A673 (cell line): Measurements from ENCODE around the gene EHD1.

ENCODE experiments used
- CTCF ChIP-seq: fragments of 300-800, 200-600 bp; sonication (generic); conservative IDR thresholded peaks from 2 replicates; pipeline ENCODE4 v1.5.1; 2017; ENCODE audit warnings: low read depth, mild to moderate bottlenecking, antibody characterized with exemption, low read length, moderate library complexity, mixed read lengths
- EZH2 ChIP-seq: fragments of 200-600 bp; sonication (generic); IDR thresholded peaks from 2 replicates; pipeline ENCODE4 v1.6.1; 2017; ENCODE audit warnings: borderline replicate concordance, low read depth, mild to moderate bottlenecking, mixed read lengths, antibody characterized with exemption, low read length; ENCODE audit not compliant: poor library complexity, severe bottlenecking

DNA sequence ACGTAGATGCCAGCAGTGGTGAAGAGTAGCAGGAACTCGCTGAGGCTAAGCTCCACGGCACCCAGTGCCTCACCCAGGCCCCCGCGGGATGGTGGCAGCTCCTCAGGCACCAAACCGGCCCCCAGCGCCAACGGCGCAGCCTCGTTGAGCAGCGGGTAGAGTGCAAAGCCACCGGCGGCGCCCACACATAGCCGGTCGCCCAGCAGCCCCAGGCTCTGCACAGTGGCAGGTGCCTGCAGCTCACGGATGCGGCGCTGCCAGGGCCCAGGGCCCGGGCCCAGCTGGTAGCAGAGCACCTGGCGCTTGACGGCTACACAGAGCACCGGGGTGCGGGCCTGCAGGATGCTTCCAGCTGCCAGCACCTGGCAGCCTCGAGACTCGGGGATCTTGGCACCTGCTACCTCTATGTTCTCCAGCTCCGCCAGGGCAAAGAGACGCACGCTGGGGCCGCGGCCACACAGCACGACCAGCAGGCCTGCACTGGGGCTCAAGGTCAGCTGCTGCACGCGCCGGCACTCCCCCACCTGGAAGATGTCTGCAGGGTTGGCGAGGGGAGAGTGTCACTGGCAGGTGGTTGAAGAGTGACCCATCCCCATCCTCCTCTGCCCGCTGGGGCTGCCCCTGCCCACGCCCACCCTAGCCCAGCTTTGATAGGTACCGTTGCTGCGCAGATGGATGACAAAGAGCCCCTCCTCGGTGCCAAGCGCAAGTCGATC, 48.7 kb downstream of the EHD1 start:
- TF ChIP-seq CTCF (no peak), EZH2 (no peak)
